Stomach (tissue), 9 donors: ENCODE data around the gene GDPGP1. TPM values are rescaled to one million over a fixed set of nuclear protein-coding genes. Genes with fewer than 3 reads are reported as not detected.

Source experiments
- DNase-seq, 2 donors: peaks; one replicate each; pipeline versions ENCODE4 v3.0.0 to v3.0.0-alpha.2; 2013 to 2019
- H3K27ac ChIP-seq, 5 donors: fragments of 200-600 bp in 4 of 5; sonication (generic) in 4 of 5; one replicate each; pipeline ENCODE4 v1.5.1; 2013 to 2019; ENCODE audit warnings: mild to moderate bottlenecking in 1 of 5, moderate library complexity in 1 of 5
- H3K27me3 ChIP-seq, 3 donors: fragments of 200-600 bp; sonication (generic); one replicate each; pipeline ENCODE4 v1.5.1; 2017 to 2019; ENCODE audit warnings: mixed run types in 1 of 3
- H3K36me3 ChIP-seq, 4 donors: fragments of 200-600 bp; sonication (generic); 1 replicate in 3 of 4; 2 replicates in 1 of 4; pipeline ENCODE4 v1.5.1; 2016 to 2019
- H3K4me1 ChIP-seq, 4 donors: fragments of 200-600 bp; sonication (generic); one replicate each; pipeline ENCODE4 v1.5.1; 2016 to 2019
- H3K4me3 ChIP-seq, 4 donors: fragments of 200-600 bp; sonication (generic) in 3 of 4; one replicate each; pipeline ENCODE4 v1.5.1; 2016 to 2019; ENCODE audit warnings: mild to moderate bottlenecking in 1 of 4
- H3K9me3 ChIP-seq, 4 donors: fragments of 200-600 bp; sonication (generic); one replicate each; pipeline ENCODE4 v1.5.1; 2016 to 2019
- CTCF ChIP-seq, 7 experiments: fragments of 450-650 bp in 4 of 7; fragments of 200-600 bp in 3 of 7; sonication (generic) in 3 of 7; IDR thresholded peaks; one replicate each; pipeline ENCODE4 v1.5.1; 2016 to 2019; ENCODE audit warnings: antibody characterized with exemption in 7 of 7, control low read depth in 2 of 7, mild to moderate bottlenecking in 1 of 7
- EP300 ChIP-seq: sonication (generic); formaldehyde crosslinking; IDR thresholded peaks from one replicate; pipeline ENCODE4 v1.6.1; 2017; ENCODE audit warnings: antibody characterized with exemption
- POLR2A ChIP-seq, 4 donors: fragments of 450-650 bp; IDR thresholded peaks; one replicate each; pipeline ENCODE4 v1.6.1; 2016; ENCODE audit warnings: antibody characterized with exemption in 4 of 4, control low read depth in 2 of 4, mild to moderate bottlenecking in 1 of 4, moderate library complexity in 1 of 4
- POLR2AphosphoS5 ChIP-seq, 3 donors: sonication (generic); formaldehyde crosslinking; IDR thresholded peaks; one replicate each; pipeline ENCODE4 v1.6.1; 2016; ENCODE audit warnings: antibody characterized with exemption in 3 of 3
- WGBS, 5 donors: extraction: QIAGEN DNeasy Blood & Tissue Kit in 3 of 5; methylation state at CpG; one replicate each; pipeline versions ENCODE4 v1.1.5 to v1.1.7; 2013 to 2018; 5-methylcytosine and 5-hydroxymethylcytosine counted together
- intact Hi-C: fragments of 100-400 bp; cut with DNase I; formaldehyde crosslinking; loops from one replicate; pipeline ENCODE4 v1.15.1; 2023; ENCODE audit warnings: low total_unique reads
- polyA plus RNA-seq, 3 donors: library from polyadenylated mRNA; stranded (reverse); fragments of 200-250 nt; gene quantifications; one replicate each; pipeline ENCODE4 v1.2.3, GENCODE V29; 2013
- total RNA-seq, 5 donors: library from RNA; depleted of rRNA; stranded (reverse); fragments of >200 nt; gene quantifications; one replicate each; pipeline versions ENCODE4 v1.1.0 to v1.2.3, GENCODE V29; 2014 to 2016
- donor health status: healthy with polysubstance abuse.
- donor health status: Bipolar disorder and iron deficiency.
- donor health status: healthy.

GDPGP1 gene
- total and polyA plus RNA-seq, 8 donors: under 0.01 to 26.6 (median 3.2) TPM; not detected in 1

GRCh38 chr15:90221246-90221900 is 12.6 kb upstream of the GDPGP1 start:
- peaks cover 14 to 28% (median 20%) of the 10 kb centered on the region in 4 donors for H3K4me1 ChIP-seq

GRCh38 chr15:90222547-90222946 is 11.5 kb upstream of the GDPGP1 start:
- WGBS, 5 donors: 71 to 89% (median 80%) methylated on average over 2 of the region's 2 CpGs
- intact Hi-C loops: loop anchor here (5.0 kb wide), 1 partner anchor 70 kb away; no protein-coding TSS in a partner anchor
- peaks cover 50 to 99% (median 85%) of the 10 kb centered on the region in 4 donors for H3K36me3 ChIP-seq

More at GRCh38 chr15:90221246-90221900, 12.6 kb upstream of the GDPGP1 start:
- intact Hi-C loops: loop anchor here (5.0 kb wide), 1 partner anchor 69 kb away; no protein-coding TSS in a partner anchor
- Histone ChIP-seq H3K27me3 (no peaks in the 10 kb centered on the region), H3K4me3 (no peak overlapping the region), H3K36me3 (peaks cover 49 to 93% (median 82%) of the 10 kb centered on the region in 4 donors), H3K27ac (peak overlapping the region in 4 of 5 donors; percentile 46 to 62 (median 58)), H3K9me3 (no peaks in the 10 kb centered on the region)
- 33 to 49% (median 46%) methylated on average over 11 to 14 of the region's 14 CpGs for WGBS, 5 donors
- DNase-seq: peak; percentile 81 to 92
- no peak for TF ChIP-seq POLR2A (IDR thresholded peaks at IDR 0.05)
- TF ChIP-seq POLR2AphosphoS5 (IDR thresholded peaks at IDR 0.05): peak in 1 of 3 donors; percentile 64
- no peak for TF ChIP-seq EP300
- peak in 5 of 7 experiments; percentile 65 to 83 (median 72) for TF ChIP-seq CTCF (IDR thresholded peaks at IDR 0.05)

GRCh38 chr15:90223441-90224165 is 10.4 kb upstream of the GDPGP1 start:
- DNase-seq: no peak
- WGBS, 5 donors: 93 to 96% (median 95%) methylated on average over 17 to 22 of the region's 22 CpGs
- Histone ChIP-seq H3K4me3 (no peak overlapping the region), H3K4me1 (peaks cover 16 to 31% (median 22%) of the 10 kb centered on the region in 4 donors), H3K27ac (no peak overlapping the region), H3K36me3 (peaks cover 50 to 99% (median 85%) of the 10 kb centered on the region in 4 donors), H3K9me3 (no peaks in the 10 kb centered on the region), H3K27me3 (no peaks in the 10 kb centered on the region)
- TF ChIP-seq POLR2A (IDR thresholded peaks at IDR 0.05): no peak
- TF ChIP-seq POLR2AphosphoS5 (IDR thresholded peaks at IDR 0.05): no peak
- TF ChIP-seq EP300: no peak
- no peak for TF ChIP-seq CTCF (IDR thresholded peaks at IDR 0.05)
- intact Hi-C loops: loop anchor here (5.0 kb wide), 1 partner anchor 71 kb away; no protein-coding TSS in a partner anchor

More at GRCh38 chr15:90222547-90222946, 11.5 kb upstream of the GDPGP1 start:
- no peak for TF ChIP-seq EP300
- TF ChIP-seq POLR2AphosphoS5 (IDR thresholded peaks at IDR 0.05): no peak
- no peak for TF ChIP-seq CTCF (IDR thresholded peaks at IDR 0.05)
- no peak for TF ChIP-seq POLR2A (IDR thresholded peaks at IDR 0.05)
- Histone ChIP-seq H3K9me3 (no peaks in the 10 kb centered on the region), H3K4me1 (peaks cover 14 to 28% (median 20%) of the 10 kb centered on the region in 4 donors), H3K27ac (no peak overlapping the region), H3K27me3 (no peaks in the 10 kb centered on the region), H3K4me3 (no peak overlapping the region)
- no peak for DNase-seq

- H3K27me3 ChIP-seq: no peaks in the 10 kb centered on the region
- no peak for TF ChIP-seq EP300
- peaks cover 17 to 36% (median 24%) of the 10 kb centered on the region in 4 donors for H3K4me1 ChIP-seq
- H3K9me3 ChIP-seq: no peaks in the 10 kb centered on the region
- H3K4me3 ChIP-seq: no peak overlapping the region
- intact Hi-C loops: no loop called here
- DNase-seq: no peak
- WGBS, 5 donors: 83 to 93% (median 91%) methylated on average over 9 to 17 of the region's 17 CpGs
- H3K36me3 ChIP-seq: peaks cover 61 to 100% (median 94%) of the 10 kb centered on the region in 4 donors
- H3K27ac ChIP-seq: no peak overlapping the region
Observed at GRCh38 chr15:90225047-90225446, 9.0 kb upstream of the GDPGP1 start.
